ENCODE measurements around the gene NAT9. TPM values are rescaled to one million over a fixed set of nuclear protein-coding genes. Genes with fewer than 3 reads are reported as not detected.

NAT9 gene
- total and polyA plus RNA-seq, 10 donors: 25.6 to 48.4 (median 38.5) TPM

- WGBS, 5 donors: 35 to 66% (median 45%) methylated on average over 5 of the region's 5 CpGs
- peaks cover 33 to 82% (median 60%) of the 10 kb centered on the region in 6 donors for H3K4me1 ChIP-seq
- intact Hi-C loops (cut with DNase I; ENCODE audit: low total_unique reads): no loop called here
- H3K9me3 ChIP-seq: no peaks in the 10 kb centered on the region
- no peak for DNase-seq
- H3K36me3 ChIP-seq: peaks cover 0 to 18% (median 1%) of the 10 kb centered on the region in 6 donors
- TF ChIP-seq POLR2A (IDR thresholded peaks at IDR 0.05): no peak
- TF ChIP-seq POLR2AphosphoS5 (IDR thresholded peaks at IDR 0.05): no peak
- TF ChIP-seq, protein P1, sequence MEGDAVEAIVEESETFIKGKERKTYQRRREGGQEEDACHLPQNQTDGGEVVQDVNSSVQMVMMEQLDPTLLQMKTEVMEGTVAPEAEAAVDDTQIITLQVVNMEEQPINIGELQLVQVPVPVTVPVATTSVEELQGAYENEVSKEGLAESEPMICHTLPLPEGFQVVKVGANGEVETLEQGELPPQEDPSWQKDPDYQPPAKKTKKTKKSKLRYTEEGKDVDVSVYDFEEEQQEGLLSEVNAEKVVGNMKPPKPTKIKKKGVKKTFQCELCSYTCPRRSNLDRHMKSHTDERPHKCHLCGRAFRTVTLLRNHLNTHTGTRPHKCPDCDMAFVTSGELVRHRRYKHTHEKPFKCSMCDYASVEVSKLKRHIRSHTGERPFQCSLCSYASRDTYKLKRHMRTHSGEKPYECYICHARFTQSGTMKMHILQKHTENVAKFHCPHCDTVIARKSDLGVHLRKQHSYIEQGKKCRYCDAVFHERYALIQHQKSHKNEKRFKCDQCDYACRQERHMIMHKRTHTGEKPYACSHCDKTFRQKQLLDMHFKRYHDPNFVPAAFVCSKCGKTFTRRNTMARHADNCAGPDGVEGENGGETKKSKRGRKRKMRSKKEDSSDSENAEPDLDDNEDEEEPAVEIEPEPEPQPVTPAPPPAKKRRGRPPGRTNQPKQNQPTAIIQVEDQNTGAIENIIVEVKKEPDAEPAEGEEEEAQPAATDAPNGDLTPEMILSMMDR (IDR thresholded peaks at IDR 0.05 in 8 of 11, conservative IDR thresholded peaks at IDR 0.05 in 3 of 11): no peak
- peak overlapping the region in 7 of 8 donors; percentile 73 to 90 (median 82) for H3K27ac ChIP-seq
- no peaks in the 10 kb centered on the region for H3K27me3 ChIP-seq (replicated peaks in 1 of 7)
- H3K4me3 ChIP-seq: peak overlapping the region in 1 of 8 donors; percentile 50
These were observed 2.8 kb upstream of the NAT9 start for GRCh38 chr17:74778960-74779359.

GRCh38 chr17:74777901-74778515 lies 1.9 kb upstream of the NAT9 start:
- Histone ChIP-seq H3K4me1 (peaks cover 33 to 87% (median 63%) of the 10 kb centered on the region in 6 donors), H3K27me3 (replicated peaks in 1 of 7) (no peaks in the 10 kb centered on the region), H3K4me3 (no peak overlapping the region), H3K9me3 (no peaks in the 10 kb centered on the region), H3K36me3 (peaks cover 0 to 26% (median 10%) of the 10 kb centered on the region in 6 donors), H3K27ac (peak overlapping the region in 3 of 8 donors; percentile 12 to 85 (median 82))
- intact Hi-C loops (cut with DNase I; ENCODE audit: low total_unique reads): no loop called here
- WGBS, 5 donors: 56 to 89% (median 63%) methylated on average over 6 of the region's 6 CpGs
- DNase-seq: no peak
- TF ChIP-seq, protein P1 (IDR thresholded peaks at IDR 0.05 in 8 of 11, conservative IDR thresholded peaks at IDR 0.05 in 3 of 11): no peak
- TF ChIP-seq POLR2AphosphoS5 (IDR thresholded peaks at IDR 0.05) (no peak), POLR2A (IDR thresholded peaks at IDR 0.05) (no peak)

- 45 to 56% (median 50%) methylated on average over 10 of the region's 10 CpGs for WGBS, 5 donors
- H3K4me1 ChIP-seq: peaks cover 33 to 83% (median 63%) of the 10 kb centered on the region in 6 donors
- peaks cover 0 to 26% (median 20%) of the 10 kb centered on the region in 6 donors for H3K36me3 ChIP-seq
- intact Hi-C loops (cut with DNase I; ENCODE audit: low total_unique reads): no loop called here
- H3K27me3 ChIP-seq (replicated peaks in 1 of 7): no peaks in the 10 kb centered on the region
- H3K4me3 ChIP-seq: peak overlapping the region; percentile 67 to 96 (median 87)
- DNase-seq: no peak
- H3K9me3 ChIP-seq: no peaks in the 10 kb centered on the region
- no peak for TF ChIP-seq POLR2A (IDR thresholded peaks at IDR 0.05)
- TF ChIP-seq POLR2AphosphoS5 (IDR thresholded peaks at IDR 0.05): no peak
- TF ChIP-seq, protein P1 (IDR thresholded peaks at IDR 0.05 in 8 of 11, conservative IDR thresholded peaks at IDR 0.05 in 3 of 11): no peak
- H3K27ac ChIP-seq: peak overlapping the region in 3 of 8 donors; percentile 84 to 91 (median 85)
These were observed 845 bp upstream of the NAT9 start for GRCh38 chr17:74776990-74777389.

DNA sequence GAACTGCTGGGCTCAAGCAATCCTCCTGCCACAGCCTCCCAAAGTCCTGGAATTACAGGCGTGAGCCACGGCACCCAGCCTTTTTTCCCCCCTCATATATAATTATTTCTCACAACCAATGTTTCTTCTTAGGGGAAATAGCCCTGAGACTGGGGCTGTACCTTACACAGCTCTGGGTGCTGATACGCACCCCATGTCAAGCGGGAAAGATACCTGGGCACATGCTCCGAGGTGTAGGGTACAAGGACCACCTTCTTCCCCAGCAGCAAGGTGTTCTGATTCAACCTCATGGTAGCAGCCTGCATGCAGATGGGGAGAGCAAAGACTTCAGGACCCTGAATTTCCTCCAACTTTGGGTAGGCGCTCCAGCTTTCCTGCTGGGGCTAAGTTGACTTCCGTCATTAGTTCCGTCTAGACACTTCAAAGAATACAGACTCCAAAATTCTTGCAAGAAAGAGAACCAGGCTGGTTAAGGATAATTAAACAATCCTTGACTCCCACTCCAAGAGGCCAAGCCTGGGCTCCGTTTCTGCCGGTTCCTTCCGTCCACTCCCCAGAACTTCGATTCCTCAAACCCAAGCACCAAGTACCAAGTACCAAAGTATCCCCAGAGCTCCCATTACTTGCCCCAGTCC lies 619 bp downstream of the NAT9 start:
- Histone ChIP-seq H3K27ac (peak overlapping the region; percentile 42 to 91 (median 78)), H3K4me3 (peak overlapping the region; percentile 67 to 96 (median 87)), H3K36me3 (peaks cover 0 to 38% (median 34%) of the 10 kb centered on the region in 6 donors), H3K27me3 (replicated peaks in 1 of 7) (no peaks in the 10 kb centered on the region), H3K4me1 (peaks cover 31 to 80% (median 55%) of the 10 kb centered on the region in 6 donors), H3K9me3 (no peaks in the 10 kb centered on the region)
- TF ChIP-seq, protein P1 (IDR thresholded peaks at IDR 0.05 in 8 of 11, conservative IDR thresholded peaks at IDR 0.05 in 3 of 11): no peak
- TF ChIP-seq POLR2AphosphoS5 (IDR thresholded peaks at IDR 0.05) (no peak), POLR2A (IDR thresholded peaks at IDR 0.05) (no peak)
- DNase-seq: no peak
- intact Hi-C loops (cut with DNase I; ENCODE audit: low total_unique reads): no loop called here
- WGBS, 5 donors: 35 to 39% (median 38%) methylated on average over 12 of the region's 12 CpGs

Data from spleen (tissue), 11 donors.